ENCODE data around the gene HPRT1. TPM values are rescaled to one million over a fixed set of nuclear protein-coding genes. Genes with fewer than 3 reads are reported as not detected.

HPRT1 gene
- total RNA-seq, 1 donor from 2014 or later = 20.3 TPM

GRCh38 chrX:134501941-134502340 lies 42.0 kb downstream of the HPRT1 start:
- DNase-seq (ENCODE audit: low read depth, low spot score) = no peak
- Mint-ChIP-seq H3K4me3 (no peak overlapping the region), H3K27ac (ENCODE audit: unreplicated experiment) (no peak overlapping the region), H3K4me1 (no peaks in the 10 kb centered on the region), H3K36me3 (ENCODE audit: low read depth) (peaks cover 18% of the 10 kb centered on the region), H3K9me3 (peaks cover 2% of the 10 kb centered on the region), H3K27me3 (ENCODE audit: low read depth) (no peaks in the 10 kb centered on the region)
- TF ChIP-seq CTCF (conservative IDR thresholded peaks at IDR 0.05) = no peak

GRCh38 chrX:134502686-134503085 lies 42.7 kb downstream of the HPRT1 start:
- H3K9me3 Mint-ChIP-seq = peaks cover 2% of the 10 kb centered on the region
- H3K4me1 Mint-ChIP-seq = no peaks in the 10 kb centered on the region
- no peaks in the 10 kb centered on the region for H3K27me3 Mint-ChIP-seq (ENCODE audit: low read depth)
- H3K27ac Mint-ChIP-seq (ENCODE audit: unreplicated experiment) = no peak overlapping the region
- H3K4me3 Mint-ChIP-seq = no peak overlapping the region
- no peak for DNase-seq (ENCODE audit: low read depth, low spot score)
- H3K36me3 Mint-ChIP-seq (ENCODE audit: low read depth) = peaks cover 18% of the 10 kb centered on the region
- TF ChIP-seq CTCF (conservative IDR thresholded peaks at IDR 0.05) = no peak

DNA sequence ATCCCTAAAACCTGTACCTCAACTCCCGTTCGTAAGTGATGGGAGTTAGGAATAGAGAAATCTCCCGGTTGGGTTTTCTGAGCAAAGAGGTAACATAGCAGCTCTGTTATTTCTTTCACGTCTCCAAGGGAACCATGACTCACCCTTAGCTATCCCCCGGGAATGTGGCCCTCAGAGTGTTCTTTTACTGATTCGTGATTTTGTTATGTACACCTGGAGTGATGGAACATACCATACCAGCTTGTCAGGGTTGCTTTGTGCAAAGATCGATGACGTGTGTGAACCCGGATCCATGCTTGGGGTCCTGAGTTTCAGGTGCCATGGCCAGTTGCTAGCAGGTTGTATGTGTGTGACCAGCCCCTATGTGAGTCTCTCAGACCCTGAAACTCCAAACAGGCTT lies 52.6 kb downstream of the HPRT1 start:
- no peak for DNase-seq (ENCODE audit: low read depth, low spot score)
- H3K27me3 Mint-ChIP-seq (ENCODE audit: low read depth) = no peaks in the 10 kb centered on the region
- H3K9me3 Mint-ChIP-seq = peaks cover 4% of the 10 kb centered on the region
- H3K36me3 Mint-ChIP-seq (ENCODE audit: low read depth) = peaks cover 4% of the 10 kb centered on the region
- H3K4me1 Mint-ChIP-seq = no peaks in the 10 kb centered on the region
- no peak overlapping the region for H3K4me3 Mint-ChIP-seq
- no peak for TF ChIP-seq CTCF (conservative IDR thresholded peaks at IDR 0.05)
- no peak overlapping the region for H3K27ac Mint-ChIP-seq (ENCODE audit: unreplicated experiment)

- no peak for TF ChIP-seq CTCF (conservative IDR thresholded peaks at IDR 0.05)
- H3K4me1 Mint-ChIP-seq = no peaks in the 10 kb centered on the region
- H3K4me3 Mint-ChIP-seq = no peak overlapping the region
- no peak overlapping the region for H3K27ac Mint-ChIP-seq (ENCODE audit: unreplicated experiment)
- H3K36me3 Mint-ChIP-seq (ENCODE audit: low read depth) = peaks cover 4% of the 10 kb centered on the region
- H3K27me3 Mint-ChIP-seq (ENCODE audit: low read depth) = no peaks in the 10 kb centered on the region
- DNase-seq (ENCODE audit: low read depth, low spot score) = no peak
- peaks cover 4% of the 10 kb centered on the region for H3K9me3 Mint-ChIP-seq
These were observed 53.1 kb downstream of the HPRT1 start for GRCh38 chrX:134513091-134513490.

DNA sequence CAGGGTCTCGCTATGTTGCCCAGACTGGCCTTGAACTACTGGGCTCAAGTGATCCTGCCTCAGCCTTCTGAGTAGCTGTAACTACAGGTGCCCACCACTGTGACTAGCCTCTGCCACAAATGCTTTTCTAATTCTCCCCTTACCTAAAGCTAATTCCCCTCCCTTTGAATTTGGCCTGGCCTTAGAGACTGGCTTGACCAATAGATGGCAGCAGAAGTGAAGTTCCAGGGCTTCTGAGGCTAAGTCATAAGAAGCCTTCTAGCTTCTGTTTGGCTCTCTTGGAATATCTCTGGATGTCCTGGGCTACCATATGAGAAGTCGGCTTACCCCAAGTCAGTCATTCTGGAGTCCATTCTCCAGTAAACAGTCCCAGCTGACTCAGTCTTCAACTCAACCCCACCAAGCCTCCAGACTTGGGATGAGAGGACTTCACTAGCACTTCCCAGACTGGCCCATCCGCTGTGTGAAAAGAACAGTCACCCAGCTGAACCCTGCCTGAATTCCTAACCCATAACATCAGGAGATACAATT lies 61.0 kb downstream of the HPRT1 start:
- DNase-seq (ENCODE audit: low read depth, low spot score) = peak; percentile 6
- TF ChIP-seq CTCF (conservative IDR thresholded peaks at IDR 0.05) = peak; percentile 62
- Mint-ChIP-seq H3K9me3 (peaks cover 5% of the 10 kb centered on the region), H3K27me3 (ENCODE audit: low read depth) (no peaks in the 10 kb centered on the region), H3K4me1 (peaks cover 4% of the 10 kb centered on the region), H3K27ac (ENCODE audit: unreplicated experiment) (no peak overlapping the region), H3K36me3 (ENCODE audit: low read depth) (no peaks in the 10 kb centered on the region), H3K4me3 (no peak overlapping the region)
